HTR-8/SVneo (cell line): Measurements from ENCODE around the gene SMPD1.

Experiments
- DNase-seq: peaks from one replicate; pipeline ENCODE4 v3.0.0; 2011; ENCODE audit warnings: low spot score, mixed read lengths; ENCODE audit not compliant: insufficient read length
- FAIRE-seq: peaks from 2 replicates; lab custom pipeline; 2011; peaks lifted over from hg19 to GRCh38; lab: Jason Lieb, UNC

SMPD1 gene

GRCh38 chr11:6410695-6411430 is 20.6 kb downstream of the SMPD1 start:
- no peak for DNase-seq
- no peak for FAIRE-seq

GRCh38 chr11:6411594-6412031 is 21.3 kb downstream of the SMPD1 start:
- DNase-seq (no peak), FAIRE-seq (no peak)

- FAIRE-seq (no peak), DNase-seq (no peak)
These were observed 23.5 kb downstream of the SMPD1 start for GRCh38 chr11:6413791-6414201.

GRCh38 chr11:6414874-6415328 is 24.6 kb downstream of the SMPD1 start:
- FAIRE-seq (no peak), DNase-seq (no peak)

- FAIRE-seq (peak; percentile 67), DNase-seq (no peak)
These were observed 25.5 kb downstream of the SMPD1 start for GRCh38 chr11:6415797-6416196.

GRCh38 chr11:6417907-6418556 is 27.8 kb downstream of the SMPD1 start:
- FAIRE-seq (peak; percentile 52), DNase-seq (no peak)

- FAIRE-seq (peak; percentile 58), DNase-seq (peak; percentile 22)
These were observed 28.3 kb downstream of the SMPD1 start for GRCh38 chr11:6418557-6419008.

- FAIRE-seq (no peak), DNase-seq (peak; percentile 68)
These were observed 28.8 kb downstream of the SMPD1 start, which contains the start of gene APBB1 for GRCh38 chr11:6419009-6419631. APBB1 (minus strand) TSS chr11:6419094; CDS start chr11:6411347, 7,747 bp downstream.

GRCh38 chr11:6420677-6421076 is 30.4 kb downstream of the SMPD1 start:
- FAIRE-seq, result no peak
- DNase-seq, result no peak

- no peak for FAIRE-seq
- no peak for DNase-seq
These were observed 37.2 kb downstream of the SMPD1 start for GRCh38 chr11:6427516-6427915.

GRCh38 chr11:6431861-6432260 is 41.6 kb downstream of the SMPD1 start:
- peak; percentile 90 for FAIRE-seq
- peak; percentile 83 for DNase-seq

GRCh38 chr11:6433998-6434660 is 43.9 kb downstream of the SMPD1 start:
- no peak for FAIRE-seq
- DNase-seq, result no peak

- FAIRE-seq (no peak), DNase-seq (no peak)
These were observed 47.1 kb downstream of the SMPD1 start for GRCh38 chr11:6437423-6437822.

- DNase-seq, result no peak
- no peak for FAIRE-seq
These were observed 47.7 kb downstream of the SMPD1 start for GRCh38 chr11:6437993-6438392.

GRCh38 chr11:6438979-6439571 is 48.8 kb downstream of the SMPD1 start:
- DNase-seq, result peak; percentile 39

GRCh38 chr11:6440906-6441358 is 50.7 kb downstream of the SMPD1 start, which contains the start of gene HPX:
HPX (minus strand) TSS chr11:6440987; CDS start chr11:6440963, 24 bp downstream.
- no peak for FAIRE-seq
- DNase-seq, result no peak

More at GRCh38 chr11:6438979-6439571, 48.8 kb downstream of the SMPD1 start:
- peak; percentile 28 for FAIRE-seq

GRCh38 chr11:6442441-6442840 is 52.2 kb downstream of the SMPD1 start:
- no peak for FAIRE-seq

GRCh38 chr11:6443269-6444003 is 53.2 kb downstream of the SMPD1 start:
- FAIRE-seq, result no peak
- peak; percentile 71 for DNase-seq

More at GRCh38 chr11:6442441-6442840, 52.2 kb downstream of the SMPD1 start:
- no peak for DNase-seq
